Measurements from ENCODE around the gene TEX261.
"Not testable (repeated sequence)": the region's sequence is repeated elsewhere in the genome, so short reads cannot be mapped to it uniquely, and the experiment has no call there.

DNA sequence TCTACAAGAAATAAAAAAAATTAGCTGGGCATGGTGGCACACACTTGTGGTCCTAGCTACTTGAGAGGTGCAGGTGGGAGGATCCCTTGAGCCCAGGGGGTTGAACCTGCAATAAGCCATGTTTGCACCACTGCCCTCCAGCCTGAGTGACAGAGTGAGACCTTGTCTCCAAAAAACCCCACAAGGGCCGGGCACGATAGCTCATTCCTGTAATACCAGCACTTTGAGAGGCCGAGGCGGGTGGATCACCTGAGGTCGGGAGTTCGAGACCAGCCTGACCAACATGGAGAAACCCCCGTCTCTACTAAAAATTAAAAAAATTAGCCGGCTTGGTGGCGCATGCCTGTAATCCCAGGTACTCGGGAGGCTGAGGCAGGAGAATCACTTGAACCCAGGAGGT is 5.3 kb upstream of the TEX261 start:
- not testable (repeated sequence) for TF ChIP-seq POLR2A (IDR thresholded peaks at IDR 0.05; ENCODE audit: low read length); GATA1 (IDR thresholded peaks at IDR 0.05; ENCODE audit: low read depth, low read length)
